H9 (cell line): ENCODE results near the gene TANGO6. TPM values are rescaled to one million over a fixed set of nuclear protein-coding genes. Genes with fewer than 3 reads are reported as not detected.
A peak's percentile ranks its signal among the peaks of the same experiment; 100 is the strongest.

Experiments used
- DNase-seq: peaks from one replicate; pipeline ENCODE4 v3.0.0-alpha.2; 2017
- H2AFZ ChIP-seq: one replicate; pipeline ENCODE4 v1.6.1; 2013; ENCODE audit warnings: mild to moderate bottlenecking, low read length, control low read depth, moderate library complexity
- H2AK5ac ChIP-seq: 2 replicates; pipeline ENCODE4 v1.6.1; 2013; ENCODE audit warnings: low read length, control low read depth, mixed read lengths; ENCODE audit not compliant: insufficient read length
- H2BK120ac ChIP-seq: one replicate; pipeline ENCODE4 v1.6.1; 2013; ENCODE audit warnings: low read depth, mild to moderate bottlenecking, low read length, control low read depth, inconsistent platforms; ENCODE audit not compliant: poor library complexity, severe bottlenecking
- H2BK12ac ChIP-seq: 2 replicates; pipeline ENCODE4 v1.6.1; 2013; ENCODE audit warnings: low read length, control low read depth, mixed read lengths, low read depth; ENCODE audit not compliant: insufficient read length
- H2BK15ac ChIP-seq: 2 replicates; pipeline ENCODE4 v1.6.1; 2013; ENCODE audit warnings: low read depth, low read length, control low read depth
- H2BK20ac ChIP-seq: one replicate; pipeline ENCODE4 v1.6.1; 2013; ENCODE audit warnings: low read depth, mild to moderate bottlenecking, low read length, control low read depth, inconsistent platforms; ENCODE audit not compliant: poor library complexity, severe bottlenecking
- H2BK5ac ChIP-seq: 2 replicates; pipeline ENCODE4 v1.6.1; 2013; ENCODE audit warnings: low read length, control low read depth, mixed read lengths; ENCODE audit not compliant: insufficient read length
- H3K14ac ChIP-seq: 2 replicates; pipeline ENCODE4 v1.6.1; 2013; ENCODE audit warnings: low read length, control low read depth; ENCODE audit not compliant: insufficient read depth
- H3K18ac ChIP-seq: 2 replicates; pipeline ENCODE4 v1.6.1; 2013; ENCODE audit warnings: low read depth, mild to moderate bottlenecking, mixed read lengths, low read length, control low read depth; ENCODE audit not compliant: insufficient read length
- H3K23ac ChIP-seq: 2 replicates; pipeline ENCODE4 v1.6.1; 2013; ENCODE audit warnings: low read length, control low read depth, mixed read lengths, low read depth; ENCODE audit not compliant: insufficient read length
- H3K23me2 ChIP-seq: 2 replicates; pipeline ENCODE4 v1.6.1; 2013; ENCODE audit warnings: low read depth, mild to moderate bottlenecking, mixed read lengths, low read length, control low read depth; ENCODE audit not compliant: insufficient read length, poor library complexity, severe bottlenecking
- H3K27ac ChIP-seq: 2 replicates; pipeline ENCODE4 v1.5.1; 2013; ENCODE audit warnings: low read length, control low read depth, mixed read lengths, low read depth; ENCODE audit not compliant: insufficient read length
- H3K27me3 ChIP-seq: 2 replicates; pipeline ENCODE4 v1.6.1; 2013; ENCODE audit warnings: low read length, control low read depth, inconsistent platforms; ENCODE audit not compliant: insufficient read depth
- H3K4ac ChIP-seq: 2 replicates; pipeline ENCODE4 v1.6.1; 2013; ENCODE audit warnings: low read depth, mild to moderate bottlenecking, control low read depth, inconsistent platforms, low read length, moderate library complexity
- H3K4me1 ChIP-seq: 2 replicates; pipeline ENCODE4 v1.6.1; 2013; ENCODE audit warnings: low read length, control low read depth, inconsistent platforms; ENCODE audit not compliant: insufficient read depth
- H3K4me2 ChIP-seq: 2 replicates; pipeline ENCODE4 v1.6.1; 2013; ENCODE audit warnings: low read length, control low read depth, mixed read lengths; ENCODE audit not compliant: insufficient read length, insufficient read depth
- H3K56ac ChIP-seq: 2 replicates; pipeline ENCODE4 v1.6.1; 2013; ENCODE audit warnings: low read depth, mild to moderate bottlenecking, mixed read lengths, low read length, control low read depth; ENCODE audit not compliant: insufficient read length
- H3K79me1 ChIP-seq: 2 replicates; pipeline ENCODE4 v1.6.1; 2013; ENCODE audit warnings: low read depth, mild to moderate bottlenecking, moderate library complexity, low read length, control low read depth, inconsistent platforms; ENCODE audit not compliant: insufficient read depth, poor library complexity, severe bottlenecking
- H3K79me2 ChIP-seq: 2 replicates; pipeline ENCODE4 v1.6.1; 2013; ENCODE audit warnings: low read length, control low read depth, inconsistent platforms; ENCODE audit not compliant: insufficient read depth
- H3K9ac ChIP-seq: 2 replicates; pipeline ENCODE4 v1.6.1; 2013; ENCODE audit warnings: low read length, control low read depth, mixed read lengths; ENCODE audit not compliant: insufficient read length; ENCODE audit errors: extremely low read depth
- H3K9me3 ChIP-seq: one replicate; pipeline ENCODE4 v1.6.1; 2013; ENCODE audit warnings: low read depth, low read length, inconsistent platforms; ENCODE audit not compliant: control insufficient read depth
- H3T11ph ChIP-seq: one replicate; pipeline ENCODE4 v1.6.1; 2013; ENCODE audit warnings: mild to moderate bottlenecking, low read length, control low read depth, inconsistent platforms
- H4K20me1 ChIP-seq: one replicate; pipeline ENCODE4 v1.6.1; 2013; ENCODE audit not compliant: control insufficient read depth, insufficient read length, insufficient read depth
- H4K5ac ChIP-seq: 2 replicates; pipeline ENCODE4 v1.6.1; 2013; ENCODE audit warnings: low read depth, mild to moderate bottlenecking, mixed read lengths, low read length, control low read depth; ENCODE audit not compliant: insufficient read length
- H4K8ac ChIP-seq: replicated peaks from 2 replicates; pipeline ENCODE4 v1.6.1; 2013; ENCODE audit warnings: low read length, control low read depth, mixed read lengths, low read depth; ENCODE audit not compliant: insufficient read length
- H4K91ac ChIP-seq: 2 replicates; pipeline ENCODE4 v1.6.1; 2013; ENCODE audit warnings: low read depth, mild to moderate bottlenecking, moderate library complexity, mixed read lengths, low read length, control low read depth; ENCODE audit not compliant: insufficient read length
- H3K27ac Mint-ChIP-seq, 3 experiments: 2 replicates in 2 of 3; 3 replicates in 1 of 3; pipeline ENCODE4 v1.8.0; 2020 to 2021; ENCODE audit warnings: mixed read lengths in 3 of 3, mild to moderate bottlenecking in 1 of 3, moderate library complexity in 1 of 3
- H3K27me3 Mint-ChIP-seq: 2 replicates; pipeline ENCODE4 v1.8.0; 2021; ENCODE audit warnings: low read depth, mild to moderate bottlenecking, moderate library complexity, mixed read lengths
- H3K36me3 Mint-ChIP-seq, 3 experiments: 2 replicates in 2 of 3; 3 replicates in 1 of 3; pipeline ENCODE4 v1.8.0; 2020 to 2021; ENCODE audit warnings: low read depth in 3 of 3, mixed read lengths in 3 of 3; ENCODE audit not compliant: insufficient read depth in 1 of 3
- H3K4me1 Mint-ChIP-seq, 2 experiments: 2 replicates each; pipeline ENCODE4 v1.8.0; 2020; ENCODE audit warnings: mixed read lengths in 2 of 2
- H3K4me3 Mint-ChIP-seq, 2 experiments: 2 replicates in 1 of 2; 3 replicates in 1 of 2; pipeline ENCODE4 v1.8.0; 2020 to 2021; ENCODE audit warnings: mild to moderate bottlenecking in 2 of 2, mixed read lengths in 2 of 2, moderate library complexity in 1 of 2
- H3K9me3 Mint-ChIP-seq, 2 experiments: 2 replicates in 1 of 2; 3 replicates in 1 of 2; pipeline ENCODE4 v1.8.0; 2020; ENCODE audit warnings: mild to moderate bottlenecking in 2 of 2, mixed read lengths in 2 of 2, moderate library complexity in 1 of 2
- WGBS: extraction: QIAGEN DNeasy Blood & Tissue Kit; methylation state at CpG from one replicate; pipeline ENCODE4 v1.1.7; 2013; ENCODE audit warnings: missing lambda C conversion rate, low lambda C conversion rate, mixed read lengths; ENCODE audit not compliant: insufficient read length; ENCODE audit errors: extremely low coverage; 5-methylcytosine and 5-hydroxymethylcytosine counted together
- total RNA-seq: library from RNA; stranded (reverse); gene quantifications from 2 replicates; pipeline ENCODE4 v1.2.1, GENCODE V29; 2021
- TF ChIP-seq, protein P1 (sequence below): fragments of 200-600 bp; sonication (generic); conservative IDR thresholded peaks from 3 replicates; pipeline ENCODE4 v1.8.0; 2021; ENCODE audit warnings: antibody characterized with exemption, mild to moderate bottlenecking

The TANGO6 gene
- total RNA-seq, 1 experiment from 2014 or later = 12.0 TPM

DNA sequence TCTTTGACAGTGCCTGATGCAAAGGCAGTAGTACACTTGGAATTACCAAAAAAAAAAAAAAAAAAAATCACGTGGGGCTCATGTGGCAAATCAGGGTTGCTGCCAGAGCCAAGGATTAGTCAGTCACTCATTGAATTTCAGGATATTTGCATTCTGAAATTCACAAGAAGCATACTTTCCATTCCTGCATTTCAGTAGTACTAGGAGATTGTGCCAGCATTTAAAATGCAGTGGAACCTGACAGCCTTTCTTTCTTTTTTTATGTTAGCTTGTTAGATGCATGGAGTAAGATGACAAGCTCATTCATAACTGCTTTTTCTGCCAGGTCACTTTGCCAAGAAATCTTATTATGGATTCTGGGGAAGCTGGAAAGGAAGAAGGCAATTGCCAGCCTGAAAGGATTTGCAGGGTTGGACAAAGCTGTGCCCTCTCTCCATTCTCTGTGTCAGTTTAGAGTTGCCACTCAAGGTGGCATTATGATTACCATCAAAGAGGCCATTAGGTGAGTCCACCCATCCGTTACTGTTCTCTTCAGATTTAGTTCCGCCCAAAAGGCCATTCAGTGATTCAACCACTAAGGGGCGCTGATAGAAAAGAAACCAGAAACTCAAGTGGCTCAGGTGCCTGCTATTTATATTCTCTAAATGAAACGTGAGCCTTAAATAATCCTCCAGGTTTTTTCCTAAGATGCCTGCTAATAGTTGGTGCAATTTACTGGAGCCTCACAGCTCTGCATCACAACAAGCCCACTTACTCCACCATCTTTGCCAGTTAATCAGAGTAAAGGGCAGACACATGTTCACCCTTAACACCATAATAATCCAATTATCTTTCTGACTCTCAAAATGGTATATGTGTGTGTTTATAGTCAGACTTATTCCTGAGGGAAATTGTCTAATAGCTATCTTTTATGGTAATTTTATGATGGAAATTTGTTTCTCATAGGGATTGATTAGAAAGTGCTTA lies 59.0 kb downstream of the TANGO6 start:
- H3K27ac ChIP-seq = no peak overlapping the region
- H3K56ac ChIP-seq = no peak overlapping the region
- no peaks in the 10 kb centered on the region for H3K79me2 ChIP-seq
- no peak overlapping the region for H3K14ac ChIP-seq
- no peak overlapping the region for H4K5ac ChIP-seq
- no peaks in the 10 kb centered on the region for H3K23me2 ChIP-seq
- H3K18ac ChIP-seq = no peak overlapping the region
- no peaks in the 10 kb centered on the region for H3K4me1 ChIP-seq
- no peaks in the 10 kb centered on the region for H3K9me3 Mint-ChIP-seq
- DNase-seq = peak; percentile 65
- no peak overlapping the region for H2BK12ac ChIP-seq
- H4K8ac ChIP-seq = no peak overlapping the region
- H3K9me3 ChIP-seq = no peaks in the 10 kb centered on the region
- H3K9ac ChIP-seq = no peak overlapping the region
- H4K91ac ChIP-seq = no peak overlapping the region
- no peak overlapping the region for H2BK20ac ChIP-seq
- TF ChIP-seq, protein P1, sequence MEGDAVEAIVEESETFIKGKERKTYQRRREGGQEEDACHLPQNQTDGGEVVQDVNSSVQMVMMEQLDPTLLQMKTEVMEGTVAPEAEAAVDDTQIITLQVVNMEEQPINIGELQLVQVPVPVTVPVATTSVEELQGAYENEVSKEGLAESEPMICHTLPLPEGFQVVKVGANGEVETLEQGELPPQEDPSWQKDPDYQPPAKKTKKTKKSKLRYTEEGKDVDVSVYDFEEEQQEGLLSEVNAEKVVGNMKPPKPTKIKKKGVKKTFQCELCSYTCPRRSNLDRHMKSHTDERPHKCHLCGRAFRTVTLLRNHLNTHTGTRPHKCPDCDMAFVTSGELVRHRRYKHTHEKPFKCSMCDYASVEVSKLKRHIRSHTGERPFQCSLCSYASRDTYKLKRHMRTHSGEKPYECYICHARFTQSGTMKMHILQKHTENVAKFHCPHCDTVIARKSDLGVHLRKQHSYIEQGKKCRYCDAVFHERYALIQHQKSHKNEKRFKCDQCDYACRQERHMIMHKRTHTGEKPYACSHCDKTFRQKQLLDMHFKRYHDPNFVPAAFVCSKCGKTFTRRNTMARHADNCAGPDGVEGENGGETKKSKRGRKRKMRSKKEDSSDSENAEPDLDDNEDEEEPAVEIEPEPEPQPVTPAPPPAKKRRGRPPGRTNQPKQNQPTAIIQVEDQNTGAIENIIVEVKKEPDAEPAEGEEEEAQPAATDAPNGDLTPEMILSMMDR = peak; percentile 92
- 0 out of 5 replicates have a peak overlapping the region, but pooled peaks of 1 of the 2 experiments have one; percentile 17 for H3K4me3 Mint-ChIP-seq
- no peak overlapping the region for H3T11ph ChIP-seq
- H3K27me3 ChIP-seq = no peaks in the 10 kb centered on the region
- H3K4me2 ChIP-seq = peak overlapping the region; percentile 4
- no peak overlapping the region for H3K23ac ChIP-seq
- no CpG with 5 or more reads among the region's 5 CpGs for WGBS
- H3K79me1 ChIP-seq = no peaks in the 10 kb centered on the region
- peak overlapping the region in 1 of 3 experiments; percentile 61; a peak in 1 of 7 replicates for H3K27ac Mint-ChIP-seq
- no peak overlapping the region for H2AFZ ChIP-seq
- no peak overlapping the region for H2BK5ac ChIP-seq
- H3K4ac ChIP-seq = no peak overlapping the region
- no peaks in the 10 kb centered on the region for H3K27me3 Mint-ChIP-seq
- H2BK120ac ChIP-seq = no peak overlapping the region
- peaks cover 0 to 5% (median 0%) of the 10 kb centered on the region in 3 experiments; a peak in 2 of 7 replicates for H3K36me3 Mint-ChIP-seq
- H2AK5ac ChIP-seq = no peak overlapping the region
- H4K20me1 ChIP-seq = no peaks in the 10 kb centered on the region
- H3K4me1 Mint-ChIP-seq = peaks cover 14 to 16% of the 10 kb centered on the region in 2 experiments
- no peak overlapping the region for H2BK15ac ChIP-seq
